GM10266 (cell line): ENCODE results near the gene DOCK6.

Source experiments
- DNase-seq: peaks from one replicate; pipeline ENCODE4 v3.0.0; 2012; ENCODE audit errors: extremely low spot score
- TF ChIP-seq, protein P1 (sequence below): IDR thresholded peaks from 2 replicates; pipeline ENCODE4 v1.5.1; 2012; ENCODE audit warnings: mild to moderate bottlenecking, low read depth; ENCODE audit not compliant: control insufficient read depth, insufficient read depth; ENCODE audit errors: missing control alignments

Gene DOCK6

DNA sequence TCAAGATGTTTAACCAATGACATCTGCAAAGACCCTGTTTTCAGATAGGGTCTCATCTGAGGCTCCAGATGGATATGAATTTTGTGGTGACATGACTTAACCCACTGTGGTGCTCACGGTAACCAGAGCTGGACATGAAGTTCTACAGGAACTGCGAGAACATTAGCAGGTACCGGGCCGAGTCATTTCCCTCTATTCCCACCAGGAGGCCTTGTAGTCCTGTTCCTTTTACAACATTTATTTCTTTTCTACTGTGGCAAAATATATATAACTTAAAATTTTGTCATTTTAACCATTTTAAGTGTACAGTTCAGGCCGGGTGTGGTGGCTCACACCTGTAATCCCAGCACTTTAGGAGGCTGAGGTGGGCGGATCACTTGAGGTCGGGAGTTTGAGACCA is 26.0 kb upstream of the DOCK6 start:
- DNase-seq, result peak; percentile 13
- TF ChIP-seq, protein P1, sequence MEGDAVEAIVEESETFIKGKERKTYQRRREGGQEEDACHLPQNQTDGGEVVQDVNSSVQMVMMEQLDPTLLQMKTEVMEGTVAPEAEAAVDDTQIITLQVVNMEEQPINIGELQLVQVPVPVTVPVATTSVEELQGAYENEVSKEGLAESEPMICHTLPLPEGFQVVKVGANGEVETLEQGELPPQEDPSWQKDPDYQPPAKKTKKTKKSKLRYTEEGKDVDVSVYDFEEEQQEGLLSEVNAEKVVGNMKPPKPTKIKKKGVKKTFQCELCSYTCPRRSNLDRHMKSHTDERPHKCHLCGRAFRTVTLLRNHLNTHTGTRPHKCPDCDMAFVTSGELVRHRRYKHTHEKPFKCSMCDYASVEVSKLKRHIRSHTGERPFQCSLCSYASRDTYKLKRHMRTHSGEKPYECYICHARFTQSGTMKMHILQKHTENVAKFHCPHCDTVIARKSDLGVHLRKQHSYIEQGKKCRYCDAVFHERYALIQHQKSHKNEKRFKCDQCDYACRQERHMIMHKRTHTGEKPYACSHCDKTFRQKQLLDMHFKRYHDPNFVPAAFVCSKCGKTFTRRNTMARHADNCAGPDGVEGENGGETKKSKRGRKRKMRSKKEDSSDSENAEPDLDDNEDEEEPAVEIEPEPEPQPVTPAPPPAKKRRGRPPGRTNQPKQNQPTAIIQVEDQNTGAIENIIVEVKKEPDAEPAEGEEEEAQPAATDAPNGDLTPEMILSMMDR, result peak; percentile 19

DNA sequence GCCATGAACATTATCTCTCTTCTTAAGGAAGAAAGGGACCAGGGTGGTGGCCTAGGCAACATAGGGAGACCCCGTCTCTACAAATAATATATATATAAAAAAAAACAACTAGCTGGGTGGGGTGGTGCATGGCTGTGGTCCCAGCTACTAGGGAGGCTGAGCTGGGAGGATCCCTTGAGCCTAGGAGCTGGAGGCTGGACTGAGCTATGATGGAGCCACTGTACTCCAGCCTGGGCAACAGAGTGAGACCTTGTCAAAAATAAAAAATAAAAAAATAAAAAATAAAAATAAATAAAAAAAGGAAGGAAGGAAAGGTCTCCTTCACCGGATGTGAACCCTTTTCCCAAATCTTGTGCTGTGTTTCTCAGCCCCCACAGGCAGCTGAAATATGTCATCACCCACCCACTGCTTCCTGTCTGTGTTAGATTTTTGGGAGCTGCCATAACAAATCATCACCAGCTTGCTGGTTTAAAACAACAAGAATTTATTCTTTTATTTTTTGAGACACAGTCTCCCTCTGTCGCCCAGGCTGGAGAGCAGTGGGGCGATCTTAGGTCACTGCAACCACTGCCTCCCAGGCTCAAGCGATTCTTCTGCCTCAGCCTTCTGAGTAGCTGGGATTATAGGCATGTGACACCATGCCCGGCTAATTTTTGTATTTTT is 24.1 kb upstream of the DOCK6 start:
- DNase-seq, result peak; percentile 10
- TF ChIP-seq, protein P1, result peak; percentile 30

DNA sequence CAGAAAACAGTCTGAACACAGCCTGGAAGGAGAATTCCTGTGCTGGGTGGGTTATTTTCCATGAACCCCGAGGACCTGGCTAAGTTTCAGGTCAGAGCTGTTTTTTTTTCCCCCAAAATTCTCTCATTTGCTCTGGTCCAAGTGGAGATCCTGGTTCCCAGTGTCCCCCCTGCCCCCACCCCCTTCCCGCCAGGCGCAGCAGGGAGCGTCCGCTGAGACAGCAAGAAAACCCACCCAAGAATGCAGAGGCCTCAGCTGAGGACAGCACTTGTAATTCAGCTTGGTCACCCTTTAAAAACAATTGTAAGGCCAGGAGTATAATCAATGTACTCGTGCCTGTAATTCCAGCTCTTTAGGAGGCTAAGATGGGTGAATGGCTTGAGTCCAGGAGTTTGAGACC is 22.2 kb upstream of the DOCK6 start:
- DNase-seq, result no peak
- TF ChIP-seq, protein P1, result no peak

DNA sequence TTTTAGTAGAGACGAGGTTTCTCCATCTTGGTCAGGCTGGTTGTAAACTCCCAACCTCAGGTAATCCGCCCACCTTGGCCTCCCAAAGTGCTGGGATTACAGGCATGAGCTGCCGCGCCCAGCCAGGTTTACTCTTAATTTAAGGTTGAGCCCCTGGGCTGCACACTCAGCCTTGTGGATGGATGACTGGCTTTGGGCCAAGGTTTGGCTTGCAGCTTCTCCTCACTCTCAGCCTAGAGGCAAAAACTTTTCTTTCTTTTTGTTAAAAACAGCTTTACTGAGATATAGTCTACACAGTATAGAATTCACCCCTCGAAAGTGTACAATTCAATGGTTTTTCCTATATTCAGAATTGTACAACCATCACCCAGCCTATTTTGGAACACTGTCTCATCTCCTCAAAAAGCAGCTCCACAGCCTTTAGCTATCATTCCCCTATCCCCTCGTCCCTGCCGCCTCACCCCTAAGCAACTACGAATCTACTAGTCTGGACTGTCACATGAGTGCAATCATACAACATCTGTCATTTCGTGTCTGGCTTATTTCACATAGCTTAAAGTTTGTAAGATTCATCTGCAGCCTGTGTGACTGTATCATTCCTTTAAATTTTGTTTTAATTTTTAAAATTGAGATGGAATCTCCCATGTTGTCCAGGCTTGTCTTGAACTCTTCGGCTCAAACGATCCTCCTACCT is 19.2 kb upstream of the DOCK6 start:
- TF ChIP-seq, protein P1, result no peak
- DNase-seq, result no peak

DNA sequence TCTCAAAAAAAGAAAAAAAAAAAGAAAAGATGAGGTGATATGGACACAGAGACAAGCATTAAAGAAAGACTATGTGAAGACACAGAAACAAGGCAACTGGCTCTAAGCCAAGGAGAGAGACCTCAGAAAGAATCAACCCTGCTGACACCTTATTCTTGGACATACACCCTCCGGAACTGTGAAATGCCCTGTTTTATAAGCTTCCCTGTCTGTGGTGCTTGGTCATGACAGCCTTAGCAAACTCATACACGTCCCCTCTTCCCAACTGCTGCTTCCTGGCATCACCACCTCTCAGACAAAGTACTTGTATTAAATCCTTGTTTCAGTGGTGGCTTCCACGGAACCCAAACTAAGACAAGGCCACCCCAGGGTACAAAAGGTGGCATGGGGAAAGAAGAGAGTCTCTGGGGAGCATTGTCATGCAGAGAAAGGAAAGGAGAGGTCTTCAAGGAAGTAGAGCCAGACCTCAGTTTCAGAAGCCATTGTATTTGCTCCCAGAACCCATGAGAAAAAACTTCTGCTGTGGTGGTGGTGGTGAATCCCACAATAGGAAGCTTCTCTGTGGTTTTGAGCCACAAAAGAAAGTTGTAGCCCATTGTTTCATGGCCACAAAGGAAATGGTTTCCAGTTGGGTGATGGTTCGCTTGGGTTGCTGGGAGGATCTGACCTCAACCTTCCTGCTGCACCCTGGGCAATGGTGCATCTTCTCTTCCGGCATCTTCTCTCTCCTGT is 17.3 kb upstream of the DOCK6 start:
- TF ChIP-seq, protein P1, result no peak
- DNase-seq, result peak; percentile 75

DNA sequence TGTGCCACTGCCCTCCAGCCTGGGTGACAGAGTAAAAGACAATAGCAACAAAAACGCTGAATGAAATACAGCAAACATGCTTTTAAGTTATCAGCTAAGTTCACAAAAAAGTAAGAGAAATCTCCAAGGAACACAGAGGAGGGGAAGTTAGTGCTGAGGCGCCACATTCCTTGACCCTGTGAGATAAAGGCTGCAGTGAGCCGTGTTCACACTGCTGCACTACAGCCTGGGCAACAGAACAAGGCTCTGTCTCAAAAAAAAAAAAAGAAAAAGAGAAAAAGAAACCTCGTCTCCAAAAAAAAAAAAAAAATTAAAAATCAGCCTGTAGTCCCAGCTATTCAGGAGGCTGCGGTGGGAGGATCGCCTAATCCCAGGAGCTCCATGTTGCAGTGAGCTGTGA is 16.3 kb upstream of the DOCK6 start:
- TF ChIP-seq, protein P1, result no peak
- DNase-seq, result no peak
